GM12878 (cell line): ENCODE measurements around the gene UBALD2. TPM values are rescaled to one million over a fixed set of nuclear protein-coding genes. Genes with fewer than 3 reads are reported as not detected.

Experiments
- ATAC-seq: fragments of 200-7000 bp; cut with Tn5 transposase; 3 replicates; pipeline ENCODE4 v1.9.1; 2020; ENCODE audit warnings: mild to moderate bottlenecking, moderate library complexity
- BruUV-seq: library from RNA; stranded (reverse); fragments of 400-500 nt; replicated peaks from 2 replicates; lab custom pipeline; 2021; lab: Mats Ljungman, UMichigan
- CTCF ChIA-PET: fragments of 300-600 bp; sonication (Branson Sonifier 250); formaldehyde crosslinking; extraction: SDS; loops from one replicate; lab custom pipeline; 2021; ENCODE audit warnings: inconsistent platforms; lab: Yijun Ruan, JAX
- POLR2A ChIA-PET: fragments of 350-600 bp; formaldehyde crosslinking; extraction: SDS; loops from one replicate; lab custom pipeline; 2021; ENCODE audit warnings: inconsistent platforms; lab: Charles Lee
- RAD21 ChIA-PET: fragments of 300-600 bp; sonication (Branson Sonifier 250); formaldehyde crosslinking; loops from one replicate; lab custom pipeline; 2023; ENCODE audit warnings: antibody characterized with exemption; ENCODE audit not compliant: unreplicated experiment; lab: Charles Lee
- SMC1A ChIA-PET: fragments of 300-600 bp; sonication (Branson Sonifier 250); formaldehyde crosslinking; loops from one replicate; lab custom pipeline; 2023; ENCODE audit not compliant: unreplicated experiment, uncharacterized antibody; lab: Charles Lee
- DNase-seq: peaks from one replicate; pipeline ENCODE4 v3.0.0-alpha.2; 2011; ENCODE audit warnings: low read depth, low spot score
- FAIRE-seq: peaks from 3 replicates; lab custom pipeline; 2011; peaks lifted over from hg19 to GRCh38; lab: Jason Lieb, UNC
- H2AFZ ChIP-seq: 2 replicates; pipeline ENCODE4 v1.6.0; 2011; ENCODE audit warnings: low read depth, low read length, control low read depth; ENCODE audit not compliant: control insufficient read depth
- H3K27ac ChIP-seq: 2 replicates; pipeline ENCODE4 v1.5.1; 2011; ENCODE audit warnings: control low read depth; ENCODE audit not compliant: control insufficient read depth, insufficient read depth
- H3K27me3 ChIP-seq, 2 experiments: replicated peaks in 1 of 2; 2 replicates each; pipeline versions ENCODE4 v1.6.0 to v1.6.1; 2011; ENCODE audit warnings: low read length in 1 of 2; ENCODE audit not compliant: control insufficient read depth in 2 of 2, insufficient read depth in 2 of 2
- H3K36me3 ChIP-seq, 2 experiments: 2 replicates each; pipeline ENCODE4 v1.5.1; 2011; ENCODE audit warnings: low read length in 1 of 2; ENCODE audit not compliant: control insufficient read depth in 2 of 2, insufficient read depth in 2 of 2
- H3K4me1 ChIP-seq: 2 replicates; pipeline ENCODE4 v1.6.1; 2011; ENCODE audit warnings: mild to moderate bottlenecking, low read length, moderate library complexity, mixed read lengths; ENCODE audit not compliant: control insufficient read depth, insufficient read depth
- H3K4me2 ChIP-seq: 2 replicates; pipeline ENCODE4 v1.6.0; 2011; ENCODE audit warnings: control low read depth; ENCODE audit not compliant: control insufficient read depth, insufficient read depth
- H3K4me3 ChIP-seq: fragments of 200-600 bp; sonication (generic); 2 replicates; pipeline ENCODE4 v1.5.1; 2016
- H3K79me2 ChIP-seq: 2 replicates; pipeline ENCODE4 v1.6.0; 2011; ENCODE audit warnings: low read length; ENCODE audit not compliant: control insufficient read depth, insufficient read depth
- H3K9ac ChIP-seq: 2 replicates; pipeline ENCODE4 v1.8.0; 2011; ENCODE audit warnings: low read length, control low read depth, mixed read lengths; ENCODE audit not compliant: control insufficient read depth, insufficient read depth
- H3K9me3 ChIP-seq: replicated peaks from 3 replicates; pipeline ENCODE4 v1.5.1; 2011; ENCODE audit warnings: mild to moderate bottlenecking, low read length; ENCODE audit not compliant: control insufficient read depth, insufficient read depth
- H4K20me1 ChIP-seq: 2 replicates; pipeline ENCODE4 v1.6.0; 2011; ENCODE audit not compliant: control insufficient read depth, insufficient read depth
- GATAD2B ChIP-seq: fragments of 450-650 bp; conservative IDR thresholded peaks from 2 replicates; pipeline ENCODE4 v1.6.1; 2017; ENCODE audit warnings: low read depth, mild to moderate bottlenecking, moderate library complexity
- NR2F1 ChIP-seq: fragments of 450-650 bp; conservative IDR thresholded peaks from 2 replicates; pipeline ENCODE4 v1.6.1; 2017; ENCODE audit warnings: mild to moderate bottlenecking
- WGBS: methylation state at CpG from one replicate; pipeline ENCODE4 v1.1.6; 2016; ENCODE audit warnings: low lambda C conversion rate; ENCODE audit not compliant: insufficient replicate concordance, insufficient coverage; ENCODE audit errors: missing lambda C conversion rate; 5-methylcytosine and 5-hydroxymethylcytosine counted together
- in situ Hi-C: fragments of 300-500 bp; cut with MboI; formaldehyde crosslinking; loops from 9 replicates; pipeline ENCODE4 v1.14.3; 2018; ENCODE audit warnings: mixed read lengths
- intact Hi-C: fragments of 100-400 bp; cut with micrococcal nuclease; formaldehyde crosslinking; loops from one replicate; pipeline ENCODE4 v1.14.2; 2022; ENCODE audit not compliant: unreplicated experiment
- polyA plus RNA-seq, 11 experiments: library from polyadenylated mRNA; depleted of rRNA in 4 of 11; unstranded in 6 of 11; stranded (reverse) in 5 of 11; fragments of >200 nt; fragmentation: Nextera tagmentation in 4 of 11; fragmentation: Illumina TruSeq in 1 of 11; extraction: Ambion mirVana in 4 of 11; extraction: Trizol in 1 of 11; gene quantifications; 1 replicate in 1 of 11; 2 replicates in 10 of 11; pipeline versions ENCODE4 v1.2.1 to v1.2.3, GENCODE V29; 2011 to 2016; ENCODE audit warnings: inconsistent platforms in 2 of 11, missing spikeins in 2 of 11, low read depth in 1 of 11
- total RNA-seq, 4 experiments: library from RNA; depleted of rRNA in 3 of 4; stranded (reverse); fragments of >200 nt in 3 of 4; fragmentation: Illumina TruSeq in 1 of 4; extraction: Trizol in 1 of 4; gene quantifications; 2 replicates each; pipeline versions ENCODE4 v1.2.1 to v1.2.3, GENCODE V29; 2013 to 2021
- TF ChIP-seq, protein P1 (sequence below): fragments of 450-650 bp; formaldehyde crosslinking; IDR thresholded peaks from 2 replicates; pipeline ENCODE4 v1.5.0; 2022; ENCODE audit warnings: mild to moderate bottlenecking, missing genetic modification characterization

UBALD2 gene
- total and polyA plus RNA-seq, 10 of the 15 experiments (the other 5 are each of a cell fraction or from before 2014, with no cell fraction given): 2.8 to 165 (median 20.6) TPM

DNA sequence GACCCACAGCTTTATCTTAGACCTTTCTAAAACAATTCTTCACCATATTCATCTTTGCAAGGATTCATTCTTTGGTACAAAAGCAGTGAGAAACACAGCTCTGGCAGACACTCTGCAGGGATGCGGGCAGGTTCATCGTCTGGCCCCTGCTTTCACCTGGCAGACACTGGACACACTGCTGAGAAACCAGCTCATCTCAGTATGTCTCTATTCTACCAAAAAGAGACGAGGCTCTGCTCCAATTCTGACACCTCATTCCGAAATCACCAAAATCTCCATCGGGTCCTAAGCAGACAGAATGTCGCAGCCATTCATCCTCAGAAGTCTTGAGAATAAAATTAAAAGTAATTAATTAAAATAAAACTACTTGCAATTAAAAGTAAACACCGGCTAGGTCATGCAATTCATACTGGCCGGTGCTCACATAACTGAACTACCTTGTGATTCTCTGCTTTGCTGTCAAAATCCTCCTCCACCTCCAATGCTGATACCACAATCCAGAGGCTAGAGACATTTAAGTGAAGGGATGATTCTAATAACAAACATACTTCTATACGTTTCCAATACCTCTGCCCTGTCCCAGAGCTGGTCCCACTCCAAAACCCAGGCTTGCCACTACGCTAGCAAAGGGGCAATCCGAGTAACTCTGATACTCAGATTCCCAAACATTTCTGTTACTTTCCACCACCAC, 26.2 kb upstream of the UBALD2 start (continued):
- TF ChIP-seq, protein P1, sequence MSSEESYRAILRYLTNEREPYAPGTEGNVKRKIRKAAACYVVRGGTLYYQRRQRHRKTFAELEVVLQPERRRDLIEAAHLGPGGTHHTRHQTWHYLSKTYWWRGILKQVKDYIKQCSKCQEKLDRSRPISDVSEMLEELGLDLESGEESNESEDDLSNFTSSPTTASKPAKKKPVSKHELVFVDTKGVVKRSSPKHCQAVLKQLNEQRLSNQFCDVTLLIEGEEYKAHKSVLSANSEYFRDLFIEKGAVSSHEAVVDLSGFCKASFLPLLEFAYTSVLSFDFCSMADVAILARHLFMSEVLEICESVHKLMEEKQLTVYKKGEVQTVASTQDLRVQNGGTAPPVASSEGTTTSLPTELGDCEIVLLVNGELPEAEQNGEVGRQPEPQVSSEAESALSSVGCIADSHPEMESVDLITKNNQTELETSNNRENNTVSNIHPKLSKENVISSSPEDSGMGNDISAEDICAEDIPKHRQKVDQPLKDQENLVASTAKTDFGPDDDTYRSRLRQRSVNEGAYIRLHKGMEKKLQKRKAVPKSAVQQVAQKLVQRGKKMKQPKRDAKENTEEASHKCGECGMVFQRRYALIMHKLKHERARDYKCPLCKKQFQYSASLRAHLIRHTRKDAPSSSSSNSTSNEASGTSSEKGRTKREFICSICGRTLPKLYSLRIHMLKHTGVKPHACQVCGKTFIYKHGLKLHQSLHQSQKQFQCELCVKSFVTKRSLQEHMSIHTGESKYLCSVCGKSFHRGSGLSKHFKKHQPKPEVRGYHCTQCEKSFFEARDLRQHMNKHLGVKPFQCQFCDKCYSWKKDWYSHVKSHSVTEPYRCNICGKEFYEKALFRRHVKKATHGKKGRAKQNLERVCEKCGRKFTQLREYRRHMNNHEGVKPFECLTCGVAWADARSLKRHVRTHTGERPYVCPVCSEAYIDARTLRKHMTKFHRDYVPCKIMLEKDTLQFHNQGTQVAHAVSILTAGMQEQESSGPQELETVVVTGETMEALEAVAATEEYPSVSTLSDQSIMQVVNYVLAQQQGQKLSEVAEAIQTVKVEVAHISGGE (CRISPR knock-in tag): no peak

DNA sequence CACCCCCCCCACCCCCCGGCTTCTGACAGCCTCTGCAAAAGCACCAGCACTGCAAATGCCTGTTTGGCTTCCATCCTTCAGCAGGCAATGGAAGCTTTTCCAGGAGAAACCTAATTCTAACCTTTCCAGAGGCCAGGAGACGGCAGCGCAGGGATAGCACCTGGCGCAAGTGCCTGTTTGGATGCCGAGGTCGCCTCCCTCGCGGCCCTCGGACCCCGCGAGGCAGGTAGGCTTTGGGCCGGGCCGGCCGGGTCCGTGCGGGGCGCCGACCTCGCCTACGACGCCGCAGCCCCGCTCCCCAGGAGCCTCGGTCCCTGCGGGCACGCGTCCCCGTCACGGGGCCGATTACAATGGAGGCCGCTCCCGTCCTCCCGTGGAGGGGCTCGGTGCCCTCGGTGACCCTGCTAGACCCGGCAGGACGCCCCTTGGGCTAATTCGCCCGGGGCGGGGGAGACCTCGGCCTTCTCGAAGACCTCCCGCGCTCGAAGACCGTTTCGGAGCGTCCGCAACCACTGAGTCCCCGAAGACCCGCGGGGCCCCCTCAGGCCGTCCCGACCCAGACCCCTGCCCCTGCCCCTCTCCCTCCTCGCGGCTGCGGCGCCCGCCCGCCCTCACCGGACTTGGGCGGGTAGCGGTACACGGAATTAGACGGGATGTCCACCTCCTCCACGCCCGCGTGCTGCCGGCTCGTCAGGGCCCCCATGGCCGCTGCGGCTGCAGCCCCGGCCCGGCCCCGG, 25.4 kb upstream of the UBALD2 start:
- Histone ChIP-seq H3K9ac (peak overlapping the region; percentile 7; the same call in 1 of the 2 replicates), H3K9me3 (no peaks in the 10 kb centered on the region), H3K4me2 (peak overlapping the region; percentile 77; the same call in 1 of the 2 replicates), H3K4me1 (peaks cover 21% of the 10 kb centered on the region), H3K36me3 (no peaks in the 10 kb centered on the region), H3K27ac (no peak overlapping the region), H3K4me3 (peak overlapping the region; percentile 33; the same call in 1 of the 2 replicates), H3K27me3 (peaks cover 0 to 3% of the 10 kb centered on the region in 2 experiments; a peak in 2 of 4 replicates), H3K79me2 (no peaks in the 10 kb centered on the region), H2AFZ (no peak overlapping the region), H4K20me1 (no peaks in the 10 kb centered on the region)
- in situ Hi-C loops (no loop called here), intact Hi-C loops (loop anchor here (5.0 kb wide), 1 partner anchor 47 kb away; no protein-coding TSS in a partner anchor)
- TF ChIP-seq, protein P1 (CRISPR knock-in tag): no peak
- peak; percentile 39; the same call in 1 of the 2 replicates for TF ChIP-seq NR2F1
- TF ChIP-seq GATAD2B: peak; percentile 54; the same call in 1 of the 2 replicates
- BruUV-seq: no TSS peak
- FAIRE-seq (no peak), DNase-seq (no peak), ATAC-seq (no peak)
- WGBS: 52% methylated on average over 24 of the region's 75 CpGs
- CTCF ChIA-PET: interaction anchor here (2.2 kb wide), 1 partner anchor 23 kb away, joined by 7 read pairs; no protein-coding TSS in a partner anchor
- POLR2A ChIA-PET: interaction anchor here (2.0 to 16.9 kb wide), 2 partner anchors 7 to 26 kb away, joined by 11 to 341 read pairs; partner anchors contain the start of gene UBALD2
- SMC1A ChIA-PET: interaction anchor here (3.0 to 4.9 kb wide), 2 partner anchors 23 to 56 kb away, joined by 8 to 61 read pairs; partner anchors contain the start of gene UBALD2
- RAD21 ChIA-PET: interaction anchor here (1.9 kb wide), 1 partner anchor 20 kb away, joined by 8 read pairs; no protein-coding TSS in a partner anchor
